ENCODE results near the gene YTHDC2. TPM values are rescaled to one million over a fixed set of nuclear protein-coding genes. Genes with fewer than 3 reads are reported as not detected.

The YTHDC2 gene
- total RNA-seq, 1 donor from 2014 or later = 27.5 TPM

GRCh38 chr5:113526421-113526820 lies 12.9 kb downstream of the YTHDC2 start:
- H3K36me3 Mint-ChIP-seq (ENCODE audit: low read depth) = peaks cover 13% of the 10 kb centered on the region
- intact Hi-C loops (cut with micrococcal nuclease) = no loop called here
- H3K27me3 Mint-ChIP-seq (ENCODE audit: insufficient read depth) = no peaks in the 10 kb centered on the region
- peaks cover 20% of the 10 kb centered on the region for H3K4me1 Mint-ChIP-seq (ENCODE audit: low read depth)
- no peak for DNase-seq (ENCODE audit: low spot score)
- no peak overlapping the region for H3K4me3 Mint-ChIP-seq
- H3K9me3 Mint-ChIP-seq = peaks cover 9% of the 10 kb centered on the region
- H3K27ac Mint-ChIP-seq = no peak overlapping the region

- no peaks in the 10 kb centered on the region for H3K27me3 Mint-ChIP-seq (ENCODE audit: insufficient read depth)
- intact Hi-C loops (cut with micrococcal nuclease) = no loop called here
- peaks cover 17% of the 10 kb centered on the region for H3K9me3 Mint-ChIP-seq
- peaks cover 19% of the 10 kb centered on the region for H3K36me3 Mint-ChIP-seq (ENCODE audit: low read depth)
- no peak overlapping the region for H3K27ac Mint-ChIP-seq
- H3K4me1 Mint-ChIP-seq (ENCODE audit: low read depth) = peaks cover 20% of the 10 kb centered on the region
- DNase-seq (ENCODE audit: low spot score) = no peak
- no peak overlapping the region for H3K4me3 Mint-ChIP-seq
Measured at GRCh38 chr5:113527746-113528145, 14.3 kb downstream of the YTHDC2 start.

- Mint-ChIP-seq H3K36me3 (ENCODE audit: low read depth) (peaks cover 28% of the 10 kb centered on the region), H3K27ac (no peak overlapping the region)
- intact Hi-C loops (cut with micrococcal nuclease) = no loop called here
Measured at GRCh38 chr5:113531481-113532159, 18.1 kb downstream of the YTHDC2 start.

GRCh38 chr5:113538313-113538712 lies 24.8 kb downstream of the YTHDC2 start:
- no peak for DNase-seq (ENCODE audit: low spot score)
- H3K27me3 Mint-ChIP-seq (ENCODE audit: insufficient read depth) = no peaks in the 10 kb centered on the region
- H3K4me1 Mint-ChIP-seq (ENCODE audit: low read depth) = no peaks in the 10 kb centered on the region
- intact Hi-C loops (cut with micrococcal nuclease) = no loop called here
- no peak overlapping the region for H3K4me3 Mint-ChIP-seq
- no peaks in the 10 kb centered on the region for H3K9me3 Mint-ChIP-seq
- H3K27ac Mint-ChIP-seq = no peak overlapping the region
- peaks cover 23% of the 10 kb centered on the region for H3K36me3 Mint-ChIP-seq (ENCODE audit: low read depth)

More at GRCh38 chr5:113531481-113532159, 18.1 kb downstream of the YTHDC2 start:
- DNase-seq (ENCODE audit: low spot score) = no peak
- H3K9me3 Mint-ChIP-seq = peaks cover 17% of the 10 kb centered on the region
- no peaks in the 10 kb centered on the region for H3K4me1 Mint-ChIP-seq (ENCODE audit: low read depth)
- no peaks in the 10 kb centered on the region for H3K27me3 Mint-ChIP-seq (ENCODE audit: insufficient read depth)
- no peak overlapping the region for H3K4me3 Mint-ChIP-seq

GRCh38 chr5:113546703-113547183 lies 33.2 kb downstream of the YTHDC2 start:
- Mint-ChIP-seq H3K36me3 (ENCODE audit: low read depth) (peaks cover 45% of the 10 kb centered on the region), H3K27me3 (ENCODE audit: insufficient read depth) (no peaks in the 10 kb centered on the region), H3K27ac (no peak overlapping the region), H3K4me1 (ENCODE audit: low read depth) (peaks cover 16% of the 10 kb centered on the region), H3K4me3 (no peak overlapping the region), H3K9me3 (no peaks in the 10 kb centered on the region)
- intact Hi-C loops (cut with micrococcal nuclease) = no loop called here
- no peak for DNase-seq (ENCODE audit: low spot score)

- Mint-ChIP-seq H3K27ac (no peak overlapping the region), H3K4me1 (ENCODE audit: low read depth) (peaks cover 16% of the 10 kb centered on the region), H3K36me3 (ENCODE audit: low read depth) (peaks cover 53% of the 10 kb centered on the region), H3K4me3 (no peak overlapping the region), H3K27me3 (ENCODE audit: insufficient read depth) (no peaks in the 10 kb centered on the region), H3K9me3 (no peaks in the 10 kb centered on the region)
- intact Hi-C loops (cut with micrococcal nuclease) = no loop called here
- DNase-seq (ENCODE audit: low spot score) = no peak
Measured at GRCh38 chr5:113548396-113548795, 34.9 kb downstream of the YTHDC2 start.

- no peak overlapping the region for H3K27ac Mint-ChIP-seq
- no peak overlapping the region for H3K4me3 Mint-ChIP-seq
- peaks cover 5% of the 10 kb centered on the region for H3K4me1 Mint-ChIP-seq (ENCODE audit: low read depth)
- no peaks in the 10 kb centered on the region for H3K27me3 Mint-ChIP-seq (ENCODE audit: insufficient read depth)
- intact Hi-C loops (cut with micrococcal nuclease) = no loop called here
- peaks cover 47% of the 10 kb centered on the region for H3K36me3 Mint-ChIP-seq (ENCODE audit: low read depth)
- no peaks in the 10 kb centered on the region for H3K9me3 Mint-ChIP-seq
- DNase-seq (ENCODE audit: low spot score) = no peak
Measured at GRCh38 chr5:113552137-113552536, 38.6 kb downstream of the YTHDC2 start.

- Mint-ChIP-seq H3K4me3 (no peak overlapping the region), H3K27me3 (ENCODE audit: insufficient read depth) (no peaks in the 10 kb centered on the region), H3K9me3 (no peaks in the 10 kb centered on the region), H3K27ac (no peak overlapping the region), H3K4me1 (ENCODE audit: low read depth) (peaks cover 4% of the 10 kb centered on the region), H3K36me3 (ENCODE audit: low read depth) (peaks cover 43% of the 10 kb centered on the region)
- DNase-seq (ENCODE audit: low spot score) = no peak
- intact Hi-C loops (cut with micrococcal nuclease) = no loop called here
Measured at GRCh38 chr5:113552620-113553019, 39.1 kb downstream of the YTHDC2 start.

- intact Hi-C loops (cut with micrococcal nuclease) = no loop called here
- H3K36me3 Mint-ChIP-seq (ENCODE audit: low read depth) = peaks cover 38% of the 10 kb centered on the region
Measured at GRCh38 chr5:113562828-113563400, 49.4 kb downstream of the YTHDC2 start.

GRCh38 chr5:113569396-113569795 lies 55.9 kb downstream of the YTHDC2 start:
- H3K4me1 Mint-ChIP-seq (ENCODE audit: low read depth) = peaks cover 12% of the 10 kb centered on the region
- H3K27me3 Mint-ChIP-seq (ENCODE audit: insufficient read depth) = no peaks in the 10 kb centered on the region
- no peak overlapping the region for H3K27ac Mint-ChIP-seq

More at GRCh38 chr5:113562828-113563400, 49.4 kb downstream of the YTHDC2 start:
- Mint-ChIP-seq H3K4me3 (no peak overlapping the region), H3K27me3 (ENCODE audit: insufficient read depth) (no peaks in the 10 kb centered on the region), H3K27ac (no peak overlapping the region), H3K9me3 (no peaks in the 10 kb centered on the region), H3K4me1 (ENCODE audit: low read depth) (no peaks in the 10 kb centered on the region)
- no peak for DNase-seq (ENCODE audit: low spot score)

GRCh38 chr5:113572716-113573115 lies 59.2 kb downstream of the YTHDC2 start:
- H3K4me3 Mint-ChIP-seq = no peak overlapping the region
- H3K36me3 Mint-ChIP-seq (ENCODE audit: low read depth) = peaks cover 58% of the 10 kb centered on the region
- H3K9me3 Mint-ChIP-seq = peaks cover 14% of the 10 kb centered on the region
- H3K27ac Mint-ChIP-seq = no peak overlapping the region
- H3K27me3 Mint-ChIP-seq (ENCODE audit: insufficient read depth) = no peaks in the 10 kb centered on the region
- intact Hi-C loops (cut with micrococcal nuclease) = no loop called here
- peaks cover 12% of the 10 kb centered on the region for H3K4me1 Mint-ChIP-seq (ENCODE audit: low read depth)
- no peak for DNase-seq (ENCODE audit: low spot score)

More at GRCh38 chr5:113569396-113569795, 55.9 kb downstream of the YTHDC2 start:
- H3K9me3 Mint-ChIP-seq = peaks cover 14% of the 10 kb centered on the region
- intact Hi-C loops (cut with micrococcal nuclease) = no loop called here
- H3K4me3 Mint-ChIP-seq = no peak overlapping the region
- DNase-seq (ENCODE audit: low spot score) = no peak
- H3K36me3 Mint-ChIP-seq (ENCODE audit: low read depth) = peaks cover 66% of the 10 kb centered on the region

- no peak for DNase-seq (ENCODE audit: low spot score)
- intact Hi-C loops (cut with micrococcal nuclease) = no loop called here
- H3K9me3 Mint-ChIP-seq = peaks cover 14% of the 10 kb centered on the region
- H3K27me3 Mint-ChIP-seq (ENCODE audit: insufficient read depth) = no peaks in the 10 kb centered on the region
- H3K4me1 Mint-ChIP-seq (ENCODE audit: low read depth) = peaks cover 12% of the 10 kb centered on the region
- H3K36me3 Mint-ChIP-seq (ENCODE audit: low read depth) = peaks cover 48% of the 10 kb centered on the region
- no peak overlapping the region for H3K4me3 Mint-ChIP-seq
- H3K27ac Mint-ChIP-seq = no peak overlapping the region
Measured at GRCh38 chr5:113574417-113574816, 60.9 kb downstream of the YTHDC2 start.

- Mint-ChIP-seq H3K27ac (no peak overlapping the region), H3K9me3 (peaks cover 14% of the 10 kb centered on the region)
Measured at GRCh38 chr5:113575074-113575473, 61.6 kb downstream of the YTHDC2 start.

More at GRCh38 chr5:113575074-113575473, 61.6 kb downstream of the YTHDC2 start:
- intact Hi-C loops (cut with micrococcal nuclease) = no loop called here
- DNase-seq (ENCODE audit: low spot score) = no peak
- H3K27me3 Mint-ChIP-seq (ENCODE audit: insufficient read depth) = no peaks in the 10 kb centered on the region
- peaks cover 43% of the 10 kb centered on the region for H3K36me3 Mint-ChIP-seq (ENCODE audit: low read depth)
- no peak overlapping the region for H3K4me3 Mint-ChIP-seq
- H3K4me1 Mint-ChIP-seq (ENCODE audit: low read depth) = peaks cover 12% of the 10 kb centered on the region

Data from activated T-helper 1 cell treated with anti-CD3 and anti-CD28 coated beads, Interleukin-12 subunit alpha, Interleukin-12 subunit beta, Interleukin-2, Interleukin-4 antibody, amounts not matched to agents 30 ng/mL and 10 ng/mL and 1 ng/mL, durations not matched to agents 14 hours and 24 hours and 36 hours (primary cell).